HG03460 (cell line): ENCODE results near the gene BST2.

Experiments
- ATAC-seq: cut with Tn5 transposase; IDR thresholded peaks from one replicate; pipeline ENCODE4 v1.9.1; 2021; ENCODE audit not compliant: unreplicated experiment

Gene BST2, protein sequence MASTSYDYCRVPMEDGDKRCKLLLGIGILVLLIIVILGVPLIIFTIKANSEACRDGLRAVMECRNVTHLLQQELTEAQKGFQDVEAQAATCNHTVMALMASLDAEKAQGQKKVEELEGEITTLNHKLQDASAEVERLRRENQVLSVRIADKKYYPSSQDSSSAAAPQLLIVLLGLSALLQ

GRCh38 chr19:17405250-17406045, at the start of gene BST2:
Gene BST2, minus strand, starts transcription at chr19:17405630. Its CDS starts 55 bp downstream, at chr19:17405575.
- peak; percentile 64 for ATAC-seq

DNA sequence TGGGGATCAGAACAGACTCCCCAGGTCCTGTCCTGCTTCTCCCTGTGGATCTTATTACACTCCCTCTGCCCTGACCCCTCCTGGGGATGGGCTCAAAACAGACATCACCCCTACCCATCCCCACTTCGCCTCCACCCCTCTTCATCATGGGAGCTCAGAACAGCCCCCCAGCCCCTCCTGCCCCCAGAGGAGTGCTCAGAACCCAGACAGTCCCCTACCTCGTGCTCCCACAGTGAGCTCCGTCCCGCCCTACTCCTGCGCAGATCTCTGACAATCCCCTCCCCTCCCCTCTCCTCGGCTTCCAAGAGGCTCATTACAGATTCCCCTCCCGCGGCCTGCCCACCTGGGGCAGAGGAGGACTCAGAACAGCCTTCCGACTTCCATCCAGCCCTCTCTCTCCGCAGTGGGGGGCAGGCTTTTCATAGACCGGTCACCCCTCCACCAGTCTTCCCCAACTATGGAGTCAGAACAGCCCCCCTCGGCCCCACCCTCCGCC, 49.2 kb upstream of the BST2 start:
- ATAC-seq, result no peak

DNA sequence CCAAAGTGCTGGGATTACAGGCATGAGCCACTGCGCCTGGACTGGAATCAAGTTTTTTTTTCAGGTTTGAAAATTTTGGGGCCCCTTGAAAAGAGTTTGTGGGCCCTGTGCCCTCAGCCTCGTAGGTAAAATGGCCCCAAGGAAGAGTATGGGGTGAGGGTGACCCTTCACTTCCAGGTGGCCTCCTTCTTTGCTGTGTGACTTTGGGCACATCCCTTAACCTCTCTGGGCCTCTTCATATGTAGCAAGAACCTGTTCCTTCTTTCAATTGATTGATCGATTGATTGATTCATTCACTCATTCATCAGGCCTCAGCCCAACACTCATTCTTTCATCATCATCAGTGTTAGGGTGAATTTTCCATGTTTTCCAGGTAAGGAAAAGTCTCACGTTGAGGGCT, 46.4 kb upstream of the BST2 start:
- no peak for ATAC-seq

GRCh38 chr19:17450264-17451075, 45.0 kb upstream of the BST2 start:
- ATAC-seq, result no peak

DNA sequence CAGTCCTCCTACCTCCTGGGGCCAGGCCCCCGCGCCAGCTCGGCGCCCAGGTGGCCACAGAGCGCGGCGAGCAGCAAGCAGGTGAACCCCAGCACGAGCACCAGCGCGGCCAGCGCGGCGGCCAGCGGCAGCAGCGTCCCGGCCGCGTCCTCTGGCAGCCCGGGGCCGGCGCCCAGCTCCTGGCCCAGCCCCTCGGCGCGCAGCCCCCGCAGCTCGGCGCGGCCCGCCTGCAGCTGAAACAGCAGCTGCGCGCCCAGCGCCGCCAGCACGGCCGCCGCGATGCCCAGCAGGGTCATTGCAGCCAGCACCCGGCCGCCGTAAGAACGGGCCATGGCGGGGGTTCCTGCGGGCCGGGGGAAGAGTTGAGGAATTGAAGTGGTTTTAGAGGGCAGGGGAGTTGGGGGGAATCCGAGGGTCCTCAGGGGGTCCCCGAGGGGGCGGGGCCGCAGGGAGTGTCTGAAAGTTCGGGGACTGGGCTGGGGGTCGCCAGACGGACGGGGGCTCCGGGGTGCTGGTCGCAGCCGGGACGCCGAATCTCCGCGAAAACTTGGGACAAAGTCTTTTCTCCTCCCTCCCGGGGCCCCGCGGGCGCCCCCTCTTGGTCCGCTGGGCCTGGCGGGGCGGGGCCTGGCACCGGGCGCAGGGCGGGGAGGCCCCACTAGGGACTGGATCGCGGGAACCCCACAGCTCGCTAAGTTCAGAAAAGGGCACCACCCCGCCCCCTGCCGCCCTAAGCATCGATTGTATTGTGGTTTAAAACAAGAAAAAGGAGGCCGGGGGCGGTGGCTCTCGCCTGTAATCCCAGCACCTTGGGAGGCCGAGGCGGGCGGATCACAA, 42.9 kb upstream of the BST2 start, which contains the start of gene TMEM221:
Gene TMEM221 (minus strand): TSS at position 538 of the 837 bp plus-strand sequence. CDS start 206 bp downstream, at position 332.
- no peak for ATAC-seq

DNA sequence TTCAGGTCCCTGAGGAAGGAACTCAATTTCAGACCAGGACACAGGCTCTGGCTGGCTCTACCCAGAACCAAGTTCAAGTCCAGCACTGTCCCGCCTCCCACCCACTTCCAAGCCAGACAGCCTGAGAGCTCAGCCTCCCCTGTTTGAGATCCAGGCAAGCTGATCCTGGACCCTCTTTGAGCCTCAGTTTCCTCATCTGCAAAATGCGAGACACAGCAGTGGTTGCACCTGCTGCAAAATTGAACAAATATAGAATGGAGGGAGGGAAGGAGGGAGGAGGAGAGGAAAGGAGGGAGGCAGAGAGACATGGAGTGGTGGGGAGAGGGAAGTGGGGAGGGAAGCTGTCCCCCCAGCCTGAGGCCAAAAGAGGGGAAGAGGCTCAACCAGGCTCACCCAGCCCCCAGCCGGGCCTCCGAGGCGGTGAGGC, 42.3 kb upstream of the BST2 start:
- ATAC-seq, result no peak

GRCh38 chr19:17445526-17446165, 40.2 kb upstream of the BST2 start:
- ATAC-seq, result no peak

- no peak for ATAC-seq
Observed at GRCh38 chr19:17441241-17442021, 36.0 kb upstream of the BST2 start.

GRCh38 chr19:17436874-17437267, 31.4 kb upstream of the BST2 start:
- no peak for ATAC-seq

- ATAC-seq, result no peak
Observed at GRCh38 chr19:17436094-17436873, 30.9 kb upstream of the BST2 start.

DNA sequence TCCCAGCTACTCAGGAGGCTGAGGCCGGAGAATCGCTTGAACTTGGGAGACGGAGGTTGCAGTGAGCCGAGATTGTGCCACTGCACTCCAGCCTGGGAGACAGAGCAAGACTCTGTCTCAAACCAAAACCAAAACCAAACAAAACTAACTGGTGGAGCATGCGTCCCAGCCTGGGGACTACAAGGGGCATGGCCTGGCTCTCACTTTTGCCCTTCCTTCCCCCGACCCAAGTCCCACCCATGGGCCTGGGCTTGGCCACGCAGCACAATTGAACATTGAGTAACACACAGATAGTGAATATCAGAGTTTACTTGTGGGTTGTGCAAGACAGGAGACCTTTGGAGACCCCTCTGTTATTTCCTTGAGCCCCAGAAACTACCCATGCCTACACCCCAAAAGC, 29.8 kb upstream of the BST2 start:
- ATAC-seq, result no peak

GRCh38 chr19:17431417-17431816, 26.0 kb upstream of the BST2 start:
- no peak for ATAC-seq

DNA sequence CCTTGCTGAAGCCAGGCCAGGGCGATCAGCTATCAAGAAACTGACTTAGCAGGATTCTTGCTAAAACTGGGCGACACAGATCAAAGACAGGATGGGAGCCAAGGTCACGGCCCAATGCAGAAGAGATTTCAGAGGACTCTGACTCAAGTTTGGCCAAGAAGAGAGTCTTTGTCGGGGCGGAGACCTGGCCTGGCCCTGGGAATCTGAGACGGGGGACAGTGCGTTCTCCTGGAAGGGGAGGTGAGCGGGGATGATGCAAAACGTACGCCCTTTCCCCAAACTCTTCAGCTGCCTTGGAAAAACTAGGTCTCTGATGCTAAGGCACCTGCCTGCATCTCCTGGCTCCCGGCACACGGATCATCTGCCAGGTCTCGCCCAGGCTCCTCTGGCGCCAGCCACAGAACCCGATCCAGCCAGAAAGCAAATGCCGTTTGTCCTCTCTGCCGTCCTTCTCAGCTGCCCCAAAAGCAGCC, 24.2 kb upstream of the BST2 start:
- ATAC-seq, result no peak

GRCh38 chr19:17424743-17425365, 19.4 kb upstream of the BST2 start:
- ATAC-seq, result no peak

GRCh38 chr19:17423429-17424208, 18.2 kb upstream of the BST2 start:
- no peak for ATAC-seq

GRCh38 chr19:17421942-17422341, 16.5 kb upstream of the BST2 start:
- no peak for ATAC-seq

DNA sequence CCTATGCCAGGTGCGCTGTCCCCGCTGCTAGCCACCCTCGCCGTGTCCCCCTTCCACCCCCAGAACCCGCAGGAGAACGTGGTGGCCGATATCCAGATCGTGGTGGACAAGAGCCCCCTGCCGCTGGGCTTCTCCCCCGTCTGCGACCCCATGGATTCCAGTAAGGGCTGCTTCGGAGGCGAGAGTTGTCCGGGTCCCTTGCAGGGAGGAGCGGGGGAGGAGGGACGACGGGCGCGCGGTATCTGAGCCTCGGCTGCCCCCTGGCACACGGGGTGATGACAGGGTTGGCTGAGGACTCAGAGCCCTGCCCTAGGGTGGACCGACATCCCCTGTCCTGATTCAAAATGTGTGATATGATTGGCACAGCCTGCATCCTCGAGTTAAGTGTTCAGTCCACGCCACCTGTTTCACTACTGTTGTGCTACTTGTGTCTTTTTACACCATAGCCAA, 15.1 kb upstream of the BST2 start:
- peak; percentile 11 for ATAC-seq
